Activated CD8-positive, alpha-beta T cell treated with anti-CD3 and anti-CD28 coated beads for 36 hours (primary cell): ENCODE measurements around the gene DCAF11. TPM values are rescaled to one million over a fixed set of nuclear protein-coding genes. Genes with fewer than 3 reads are reported as not detected.

ENCODE experiments used
- ATAC-seq: fragments of 200-7000 bp; cut with Tn5 transposase; one replicate; pipeline ENCODE4 v1.10.0; 2021; ENCODE audit warnings: mild to moderate bottlenecking, moderate library complexity
- CTCF ChIA-PET: fragments of 350-600 bp; sonication (Branson Sonifier 250); formaldehyde crosslinking; loops from one replicate; lab custom pipeline; 2021; ENCODE audit warnings: antibody characterized with exemption; lab: Charles Lee
- POLR2A ChIA-PET: fragments of 350-600 bp; sonication (Branson Sonifier 250); formaldehyde crosslinking; loops from one replicate; lab custom pipeline; 2021; ENCODE audit warnings: antibody characterized with exemption; lab: Charles Lee
- DNase-seq: peaks from one replicate; pipeline ENCODE4 v3.0.0-alpha.2; 2020
- H3K27ac Mint-ChIP-seq: one replicate; pipeline ENCODE4 v1.8.0; 2021; ENCODE audit warnings: mild to moderate bottlenecking, mixed read lengths
- H3K27me3 Mint-ChIP-seq: one replicate; pipeline ENCODE4 v1.8.0; 2021; ENCODE audit warnings: mixed read lengths
- H3K36me3 Mint-ChIP-seq: one replicate; pipeline ENCODE4 v1.8.0; 2021; ENCODE audit warnings: low read depth, mixed read lengths
- H3K4me1 Mint-ChIP-seq: one replicate; pipeline ENCODE4 v1.8.0; 2021; ENCODE audit warnings: low read depth, mixed read lengths
- H3K4me3 Mint-ChIP-seq: one replicate; pipeline ENCODE4 v1.8.0; 2021; ENCODE audit warnings: mild to moderate bottlenecking, moderate library complexity, mixed read lengths
- H3K9me3 Mint-ChIP-seq: one replicate; pipeline ENCODE4 v1.8.0; 2021; ENCODE audit warnings: mixed read lengths
- intact Hi-C: fragments of 100-400 bp; cut with micrococcal nuclease; formaldehyde crosslinking; loops from one replicate; pipeline ENCODE4 v1.10.0; 2022
- total RNA-seq, 2 experiments: library from RNA; stranded (reverse); gene quantifications; one replicate each; pipeline ENCODE4 v1.2.3, GENCODE V29; 2021
- TF ChIP-seq, protein P1 (sequence below): fragments of 200-600 bp; IDR thresholded peaks from one replicate; pipeline ENCODE4 v1.8.0; 2022; ENCODE audit warnings: antibody characterized with exemption, mild to moderate bottlenecking

Gene DCAF11
- total RNA-seq, 2 experiments from 2014 or later = 59.9 to 63.9 TPM

DNA sequence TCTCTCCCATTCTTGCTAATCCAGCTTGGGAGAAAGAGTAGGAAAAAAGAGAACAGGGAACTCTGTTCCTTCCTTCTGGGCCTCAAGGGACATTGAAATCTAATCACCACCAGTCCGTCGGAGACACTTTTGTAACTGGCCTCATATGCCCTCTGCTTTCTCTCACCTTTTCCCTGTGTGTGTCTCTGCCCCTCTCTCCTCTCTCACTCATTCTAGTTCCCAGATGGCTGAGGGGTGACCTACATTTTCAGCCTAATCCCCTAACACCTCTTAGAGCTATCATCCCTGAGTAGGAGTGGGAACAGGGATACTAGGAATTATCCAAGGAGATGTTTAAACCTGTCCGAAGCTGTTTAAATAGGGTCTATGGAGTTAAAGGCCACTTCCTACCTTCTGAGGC is 29.4 kb upstream of the DCAF11 start:
- peaks cover 14% of the 10 kb centered on the region for H3K4me1 Mint-ChIP-seq
- intact Hi-C loops = no loop called here

DNA sequence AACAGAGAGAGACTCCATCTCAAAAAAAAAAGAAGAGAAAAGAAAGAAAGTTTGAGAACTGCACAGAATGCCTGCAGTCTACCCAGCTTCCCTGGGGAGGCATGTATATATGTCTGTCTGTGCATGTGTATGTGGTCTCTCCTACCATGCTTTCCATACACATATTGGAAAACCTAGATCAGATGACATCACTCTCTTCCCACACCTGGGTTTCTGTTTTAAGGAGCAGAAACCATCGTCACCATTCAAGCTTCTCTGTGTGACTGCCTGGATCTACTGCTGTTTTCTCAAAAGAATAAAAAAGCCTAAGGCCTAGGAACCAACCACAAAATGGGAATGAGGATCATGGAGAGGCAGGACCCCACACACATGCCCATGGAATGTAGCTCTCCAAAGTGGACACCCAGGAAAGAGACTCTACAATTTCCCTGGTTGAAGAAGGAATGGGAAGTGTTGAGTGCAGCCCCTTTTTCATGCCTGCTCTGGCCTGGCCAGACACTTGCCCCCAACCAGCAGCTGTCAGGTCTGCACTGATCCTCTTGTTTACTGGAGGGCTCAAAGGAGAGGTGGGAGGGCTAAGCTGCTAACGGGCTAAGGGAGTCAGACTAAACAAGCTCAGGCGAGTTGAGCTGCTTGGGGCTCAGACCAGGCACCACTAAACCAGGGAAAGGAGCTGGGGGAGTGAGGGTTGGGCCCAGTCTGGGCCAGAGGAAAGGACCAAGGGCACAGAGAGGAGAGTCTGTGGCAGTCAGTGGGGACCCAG is 28.2 kb upstream of the DCAF11 start:
- intact Hi-C loops = no loop called here
- ATAC-seq (no peak), DNase-seq (no peak)
- ChIA-PET CTCF (interaction anchor here (1.0 to 9.1 kb wide), 4 partner anchors 9 to 40 kb away, joined by 3 to 127 read pairs (median 20); no protein-coding TSS in a partner anchor), POLR2A (interaction anchor here (1.0 to 1.3 kb wide), 2 partner anchors 9 to 25 kb away, joined by 3 to 4 read pairs; no protein-coding TSS in a partner anchor)
- H3K27me3 Mint-ChIP-seq = no peaks in the 10 kb centered on the region
- no peaks in the 10 kb centered on the region for H3K9me3 Mint-ChIP-seq
- no peak overlapping the region for H3K27ac Mint-ChIP-seq
- TF ChIP-seq, protein P1, sequence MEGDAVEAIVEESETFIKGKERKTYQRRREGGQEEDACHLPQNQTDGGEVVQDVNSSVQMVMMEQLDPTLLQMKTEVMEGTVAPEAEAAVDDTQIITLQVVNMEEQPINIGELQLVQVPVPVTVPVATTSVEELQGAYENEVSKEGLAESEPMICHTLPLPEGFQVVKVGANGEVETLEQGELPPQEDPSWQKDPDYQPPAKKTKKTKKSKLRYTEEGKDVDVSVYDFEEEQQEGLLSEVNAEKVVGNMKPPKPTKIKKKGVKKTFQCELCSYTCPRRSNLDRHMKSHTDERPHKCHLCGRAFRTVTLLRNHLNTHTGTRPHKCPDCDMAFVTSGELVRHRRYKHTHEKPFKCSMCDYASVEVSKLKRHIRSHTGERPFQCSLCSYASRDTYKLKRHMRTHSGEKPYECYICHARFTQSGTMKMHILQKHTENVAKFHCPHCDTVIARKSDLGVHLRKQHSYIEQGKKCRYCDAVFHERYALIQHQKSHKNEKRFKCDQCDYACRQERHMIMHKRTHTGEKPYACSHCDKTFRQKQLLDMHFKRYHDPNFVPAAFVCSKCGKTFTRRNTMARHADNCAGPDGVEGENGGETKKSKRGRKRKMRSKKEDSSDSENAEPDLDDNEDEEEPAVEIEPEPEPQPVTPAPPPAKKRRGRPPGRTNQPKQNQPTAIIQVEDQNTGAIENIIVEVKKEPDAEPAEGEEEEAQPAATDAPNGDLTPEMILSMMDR = no peak
- no peaks in the 10 kb centered on the region for H3K36me3 Mint-ChIP-seq
- no peak overlapping the region for H3K4me3 Mint-ChIP-seq
- H3K4me1 Mint-ChIP-seq = peaks cover 10% of the 10 kb centered on the region

More for the DNA sequence above, 29.4 kb upstream of the DCAF11 start:
- no peak overlapping the region for H3K4me3 Mint-ChIP-seq
- H3K27ac Mint-ChIP-seq = no peak overlapping the region
- no peaks in the 10 kb centered on the region for H3K36me3 Mint-ChIP-seq
- no peaks in the 10 kb centered on the region for H3K9me3 Mint-ChIP-seq
- no peaks in the 10 kb centered on the region for H3K27me3 Mint-ChIP-seq
- ATAC-seq (no peak), DNase-seq (no peak)
- TF ChIP-seq, protein P1 = no peak
- ChIA-PET POLR2A (interaction anchor here (1.0 to 6.3 kb wide), 4 partner anchors 8 to 24 kb away, joined by 3 to 57 read pairs (median 4); partner anchors contain the start of gene PCK2), CTCF (interaction anchor here (1.0 to 9.1 kb wide), 4 partner anchors 13 to 39 kb away, joined by 3 to 127 read pairs (median 18); no protein-coding TSS in a partner anchor)

- no peaks in the 10 kb centered on the region for H3K36me3 Mint-ChIP-seq
- H3K4me1 Mint-ChIP-seq = peaks cover 7% of the 10 kb centered on the region
- no peak for DNase-seq
- ChIA-PET POLR2A (no interaction called here), CTCF (interaction anchor here (1.2 to 9.1 kb wide), 2 partner anchors 8 to 28 kb away, joined by 5 to 127 read pairs; no protein-coding TSS in a partner anchor)
- H3K27ac Mint-ChIP-seq = no peak overlapping the region
- H3K27me3 Mint-ChIP-seq = no peaks in the 10 kb centered on the region
- intact Hi-C loops = no loop called here
- no peak overlapping the region for H3K4me3 Mint-ChIP-seq
- TF ChIP-seq, protein P1 = no peak
- ATAC-seq = no peak
- H3K9me3 Mint-ChIP-seq = no peaks in the 10 kb centered on the region
These were observed 27.6 kb upstream of the DCAF11 start for GRCh38 chr14:24087004-24087403.

DNA sequence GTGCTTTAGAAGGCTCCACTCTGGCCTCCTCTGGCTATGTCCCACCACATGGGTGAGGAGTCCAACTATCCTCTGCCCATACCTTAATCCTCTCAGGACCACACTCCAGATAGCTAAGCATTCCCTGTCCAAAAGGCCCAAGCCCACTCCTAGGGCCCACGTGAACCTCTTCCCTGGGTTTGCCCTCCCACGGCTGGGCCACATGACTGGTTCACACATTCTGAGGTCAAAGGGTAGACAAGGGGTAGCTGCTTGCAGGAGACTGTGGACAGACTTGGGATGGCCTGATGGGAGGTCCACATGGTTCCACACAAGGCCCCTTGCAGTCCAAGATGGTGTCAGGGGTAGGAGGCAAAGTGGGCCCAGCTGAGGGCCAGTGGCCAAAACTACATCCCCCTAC is 26.5 kb upstream of the DCAF11 start:
- ATAC-seq (no peak), DNase-seq (no peak)
- H3K27ac Mint-ChIP-seq = no peak overlapping the region
- no peaks in the 10 kb centered on the region for H3K9me3 Mint-ChIP-seq
- ChIA-PET CTCF (interaction anchor here (1.2 to 11.2 kb wide), 2 partner anchors 27 to 29 kb away, joined by 3 to 345 read pairs; partner anchors contain the start of genes DCAF11 and NRL), POLR2A (no interaction called here)
- no peaks in the 10 kb centered on the region for H3K27me3 Mint-ChIP-seq
- TF ChIP-seq, protein P1 = no peak
- H3K4me3 Mint-ChIP-seq = no peak overlapping the region
- peaks cover 6% of the 10 kb centered on the region for H3K4me1 Mint-ChIP-seq
- no peaks in the 10 kb centered on the region for H3K36me3 Mint-ChIP-seq
- intact Hi-C loops = no loop called here
